Choroid plexus epithelial cell (primary cell): ENCODE data around the gene RAB1B.
A peak's percentile ranks its signal among the peaks of the same experiment; 100 is the strongest.
"Not testable (repeated sequence)": the region's sequence is repeated elsewhere in the genome, so short reads cannot be mapped to it uniquely, and the experiment has no call there.

Experiments
- DNase-seq: peaks from one replicate; pipeline ENCODE4 v3.0.0-alpha.2; 2010; ENCODE audit warnings: low read depth
- H3K4me3 ChIP-seq: 2 replicates; pipeline ENCODE4 v1.5.1; 2011; ENCODE audit warnings: low read depth, mild to moderate bottlenecking, control low read depth, low read length, moderate library complexity
- TF ChIP-seq, protein P1 (sequence below): conservative IDR thresholded peaks from 2 replicates; pipeline ENCODE4 v1.5.1; 2011; ENCODE audit warnings: low read depth, mild to moderate bottlenecking, control low read depth, inconsistent platforms, low read length, moderate library complexity

The RAB1B gene

DNA sequence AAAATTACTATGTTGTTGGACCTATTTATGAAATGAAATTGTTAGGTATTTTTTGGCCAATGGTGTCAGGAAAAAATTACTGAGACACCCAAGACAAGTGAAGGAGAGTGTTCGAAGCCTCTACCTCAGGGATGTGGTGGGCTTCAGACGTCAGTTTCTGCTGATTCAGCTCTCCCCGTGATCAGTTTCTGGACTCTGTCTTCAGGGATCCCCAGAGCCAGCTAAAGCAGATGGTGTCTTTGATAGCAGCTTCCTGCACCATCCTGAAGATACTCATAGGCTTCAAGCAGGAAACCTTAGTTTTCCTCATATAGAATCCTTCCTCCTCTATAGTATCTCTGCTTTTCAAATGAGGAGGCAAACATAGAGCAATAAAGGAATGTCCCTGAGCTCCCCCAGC, 41.0 kb downstream of the RAB1B start:
- no peak for DNase-seq
- TF ChIP-seq, protein P1, sequence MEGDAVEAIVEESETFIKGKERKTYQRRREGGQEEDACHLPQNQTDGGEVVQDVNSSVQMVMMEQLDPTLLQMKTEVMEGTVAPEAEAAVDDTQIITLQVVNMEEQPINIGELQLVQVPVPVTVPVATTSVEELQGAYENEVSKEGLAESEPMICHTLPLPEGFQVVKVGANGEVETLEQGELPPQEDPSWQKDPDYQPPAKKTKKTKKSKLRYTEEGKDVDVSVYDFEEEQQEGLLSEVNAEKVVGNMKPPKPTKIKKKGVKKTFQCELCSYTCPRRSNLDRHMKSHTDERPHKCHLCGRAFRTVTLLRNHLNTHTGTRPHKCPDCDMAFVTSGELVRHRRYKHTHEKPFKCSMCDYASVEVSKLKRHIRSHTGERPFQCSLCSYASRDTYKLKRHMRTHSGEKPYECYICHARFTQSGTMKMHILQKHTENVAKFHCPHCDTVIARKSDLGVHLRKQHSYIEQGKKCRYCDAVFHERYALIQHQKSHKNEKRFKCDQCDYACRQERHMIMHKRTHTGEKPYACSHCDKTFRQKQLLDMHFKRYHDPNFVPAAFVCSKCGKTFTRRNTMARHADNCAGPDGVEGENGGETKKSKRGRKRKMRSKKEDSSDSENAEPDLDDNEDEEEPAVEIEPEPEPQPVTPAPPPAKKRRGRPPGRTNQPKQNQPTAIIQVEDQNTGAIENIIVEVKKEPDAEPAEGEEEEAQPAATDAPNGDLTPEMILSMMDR, result no peak
- H3K4me3 ChIP-seq, result no peak overlapping the region

DNA sequence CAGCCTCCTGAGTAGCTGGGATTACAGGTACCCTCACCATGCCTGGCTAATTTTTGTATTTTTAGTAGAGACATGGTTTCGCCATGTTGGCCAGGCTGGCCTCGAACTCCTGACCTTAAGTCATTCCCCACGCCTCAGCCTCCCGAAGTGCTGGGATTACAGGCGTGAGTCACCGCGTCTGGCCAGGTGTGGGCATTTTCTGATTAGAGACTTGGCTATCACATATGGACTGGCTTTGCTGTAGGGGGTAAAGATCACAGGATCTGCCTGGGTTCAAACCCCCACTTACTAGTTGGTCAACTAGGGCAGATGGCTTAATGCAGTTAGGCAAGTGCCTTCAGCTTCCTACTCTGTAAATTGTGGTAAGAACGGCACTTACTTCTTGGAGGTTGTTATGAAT, 41.9 kb downstream of the RAB1B start:
- no peak for DNase-seq
- TF ChIP-seq, protein P1, result no peak
- H3K4me3 ChIP-seq, result no peak overlapping the region

DNA sequence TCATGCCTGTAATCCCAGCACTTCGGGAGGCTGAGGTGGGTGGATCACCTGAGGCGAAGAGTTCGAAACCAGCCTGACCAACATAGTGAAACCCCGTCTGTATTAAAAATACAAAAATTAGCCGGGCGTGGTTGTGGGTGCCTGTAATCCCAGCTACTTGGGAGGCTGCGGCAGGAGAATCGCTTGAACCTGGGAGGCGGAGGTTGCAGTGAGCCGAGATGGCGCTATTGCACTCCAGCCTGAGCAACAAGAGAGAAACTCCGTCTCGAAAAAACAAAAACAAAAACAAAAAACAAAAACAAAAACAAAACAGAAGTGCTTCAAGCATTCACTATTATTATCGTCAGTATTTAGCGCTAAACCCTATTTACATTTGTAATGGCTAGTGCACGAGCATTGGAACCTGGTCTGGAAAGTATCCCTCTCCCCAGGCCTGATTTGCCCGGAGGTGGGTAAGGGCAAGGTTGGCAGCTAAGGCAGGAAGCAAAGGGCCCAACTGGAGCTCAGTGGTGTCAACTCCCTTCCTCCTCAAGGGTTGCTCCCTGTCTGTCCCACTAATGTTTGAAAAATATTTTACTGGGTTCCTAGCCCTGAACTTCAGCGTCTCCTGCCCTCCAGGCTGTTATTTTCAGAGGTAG, 42.5 kb downstream of the RAB1B start:
- DNase-seq, H3K4me3 ChIP-seq: not testable (repeated sequence)

DNA sequence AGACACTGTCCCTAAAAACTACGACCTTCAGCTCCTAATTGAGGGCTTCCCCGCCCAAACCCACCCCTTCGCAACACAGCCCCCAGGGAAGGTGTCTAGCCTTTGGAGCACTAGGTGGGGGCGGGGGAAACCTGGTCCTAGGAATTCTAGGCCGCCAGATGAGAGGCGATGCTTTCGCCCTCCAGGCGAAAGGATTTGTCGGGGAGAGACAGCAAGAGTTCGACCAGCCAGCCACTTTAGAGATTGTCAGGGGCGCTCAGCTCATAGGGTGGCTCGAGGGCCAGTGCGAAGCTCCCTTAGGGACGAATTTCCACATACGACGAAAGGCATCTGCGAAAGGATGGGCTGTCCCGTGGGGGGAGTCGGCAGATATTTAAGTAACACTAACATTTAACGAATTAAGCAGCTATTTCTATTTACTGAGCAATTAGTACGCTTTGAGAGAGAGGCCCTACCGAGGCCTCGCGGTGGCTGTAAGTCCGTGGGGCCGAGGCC, 43.1 kb downstream of the RAB1B start:
- peak overlapping the region; percentile 65 for H3K4me3 ChIP-seq
- TF ChIP-seq, protein P1, result no peak

DNA sequence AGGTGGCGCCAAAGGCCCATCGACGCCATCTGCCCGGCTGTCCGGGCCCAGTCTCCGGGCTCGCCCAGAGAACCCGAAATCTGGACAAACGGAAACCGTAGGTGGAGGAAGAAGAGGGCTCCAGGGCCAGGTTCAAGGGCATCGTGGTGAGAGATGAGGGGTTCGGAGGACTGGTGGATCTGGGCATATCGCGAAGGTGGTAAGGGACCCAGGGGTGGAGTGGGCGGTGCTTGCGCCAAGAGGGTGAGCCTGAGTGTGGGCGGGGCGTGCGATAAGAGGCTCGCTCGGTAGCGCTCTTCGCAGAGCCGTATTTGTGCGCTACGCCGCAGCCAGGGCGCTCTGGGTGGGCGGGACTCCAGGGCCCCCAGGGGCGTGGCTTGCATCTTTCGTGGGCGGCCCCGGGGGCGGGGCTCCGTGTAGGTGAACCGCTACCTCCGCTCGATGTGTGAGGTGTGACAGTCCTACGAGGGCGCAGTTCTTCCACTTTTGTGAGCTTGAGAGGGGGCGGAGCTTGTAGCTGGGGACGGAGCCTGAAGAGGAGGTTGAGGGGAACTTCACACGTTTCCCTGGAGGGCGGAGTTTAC, 43.6 kb downstream of the RAB1B start:
- DNase-seq, result peak; percentile 97
- TF ChIP-seq, protein P1, result peak; percentile 96
- H3K4me3 ChIP-seq, result peak overlapping the region; percentile 65

More for the DNA sequence above, 43.1 kb downstream of the RAB1B start:
- DNase-seq, result no peak

DNA sequence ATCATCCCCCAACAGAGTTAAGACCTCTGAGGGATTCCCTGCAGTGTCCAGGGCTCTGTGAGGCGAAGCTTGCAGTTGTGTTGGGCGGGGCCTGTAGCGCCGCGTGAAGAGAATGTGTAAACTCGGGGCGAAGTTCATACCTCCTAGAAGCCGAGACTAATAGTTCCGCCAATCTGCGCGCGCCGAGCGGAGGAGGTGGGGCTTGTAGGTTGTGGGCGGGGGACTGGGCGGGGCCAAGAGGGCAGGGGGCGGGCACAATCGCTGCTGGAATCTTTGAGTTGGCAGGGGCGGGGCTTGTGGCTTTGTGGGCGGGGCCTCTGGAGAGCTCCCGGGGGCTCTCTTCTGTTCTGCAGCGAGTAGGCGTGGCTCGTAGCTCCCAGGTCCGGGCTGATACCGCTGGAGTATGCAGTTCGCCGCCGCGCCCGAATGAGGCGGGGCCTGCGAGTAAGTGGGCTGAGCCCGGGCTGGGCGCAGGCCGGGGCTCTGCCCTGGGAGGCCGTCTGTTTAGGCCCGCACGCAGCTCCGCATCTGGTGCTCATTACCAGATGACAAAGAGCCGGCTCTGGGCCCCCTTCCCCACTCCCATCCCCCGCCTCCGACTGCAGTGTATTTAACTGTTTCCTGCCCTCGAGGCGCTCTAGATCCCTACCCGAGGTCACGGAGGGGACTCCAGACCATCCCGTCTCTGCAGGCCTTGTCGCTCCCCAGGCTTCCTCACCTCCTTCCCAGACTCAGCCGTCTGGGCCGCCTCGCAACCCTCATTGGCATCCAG, 44.3 kb downstream of the RAB1B start:
- TF ChIP-seq, protein P1, result no peak

DNA sequence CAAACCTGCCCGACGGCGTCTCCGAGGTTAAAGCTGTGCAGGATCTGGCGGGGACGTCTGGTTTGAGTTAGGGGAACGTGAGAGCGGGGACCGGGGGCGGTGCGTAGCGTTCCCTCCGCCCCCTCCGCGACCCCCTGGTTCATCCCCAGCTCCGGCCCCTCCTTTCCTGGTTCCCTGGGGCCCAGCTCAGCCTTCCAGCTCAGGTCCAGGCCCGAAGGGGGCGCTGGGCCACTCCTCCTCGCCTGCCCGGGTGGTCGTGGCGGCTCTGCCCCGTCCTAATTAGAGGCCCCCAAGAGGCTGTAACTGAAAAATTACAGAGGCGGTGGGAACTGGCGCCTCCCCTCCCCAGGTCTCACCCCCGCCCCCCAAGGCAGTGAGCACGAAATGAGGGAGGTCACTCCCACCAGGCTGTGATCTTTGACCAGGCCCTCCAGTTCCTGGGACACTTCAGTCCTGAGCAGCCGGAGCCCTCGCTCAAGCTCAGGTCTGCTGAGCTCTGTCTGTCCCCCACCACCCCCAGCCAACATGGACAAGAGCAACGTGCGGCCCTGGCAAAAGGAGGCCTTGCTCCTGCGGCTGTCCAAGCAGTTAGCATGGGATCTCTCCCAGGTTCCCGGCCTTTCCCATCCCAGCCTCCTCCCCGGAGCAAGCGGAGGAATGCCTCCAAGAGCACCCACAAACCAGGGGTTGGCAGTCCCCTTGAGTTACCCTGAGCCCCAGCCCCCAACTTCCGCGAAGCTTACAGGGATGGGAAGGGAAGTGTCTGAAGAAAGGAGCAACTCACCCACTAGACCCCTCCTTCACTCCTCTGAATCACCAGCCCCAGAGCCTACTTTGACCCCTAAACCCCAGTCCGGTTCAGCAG, 45.1 kb downstream of the RAB1B start:
- H3K4me3 ChIP-seq, result peak overlapping the region; percentile 74
- DNase-seq, result peak; percentile 51

More for the DNA sequence above, 44.3 kb downstream of the RAB1B start:
- peak; percentile 100 for DNase-seq
- H3K4me3 ChIP-seq, result peak overlapping the region; percentile 74

More for the DNA sequence above, 45.1 kb downstream of the RAB1B start:
- TF ChIP-seq, protein P1, result peak; percentile 54
